Neural progenitor cell (in vitro differentiated cells): Measurements from ENCODE around the gene LINS1.

Source experiments
- CTCF ChIP-seq: fragments of 200-600 bp; sonication (generic); IDR thresholded peaks from 2 replicates; pipeline ENCODE4 v1.5.1; 2017; ENCODE audit warnings: antibody characterized with exemption, mild to moderate bottlenecking
- EZH2phosphoT487 ChIP-seq: fragments of 200-600 bp; sonication (generic); IDR thresholded peaks from 2 replicates; pipeline ENCODE4 v1.6.1; 2017; ENCODE audit warnings: antibody characterized with exemption

- TF ChIP-seq CTCF (no peak), EZH2phosphoT487 (no peak)
Measured at GRCh38 chr15:100559330-100559729, 42.7 kb downstream of the LINS1 start.
